GM12878 (cell line): ENCODE results near the gene NCLN. TPM values are rescaled to one million over a fixed set of nuclear protein-coding genes. Genes with fewer than 3 reads are reported as not detected.

ENCODE experiments used
- ATAC-seq: fragments of 200-7000 bp; cut with Tn5 transposase; 3 replicates; pipeline ENCODE4 v1.9.1; 2020; ENCODE audit warnings: mild to moderate bottlenecking, moderate library complexity
- BruUV-seq: library from RNA; stranded (reverse); fragments of 400-500 nt; replicated peaks from 2 replicates; lab custom pipeline; 2021; lab: Mats Ljungman, UMichigan
- CTCF ChIA-PET: fragments of 300-600 bp; sonication (Branson Sonifier 250); formaldehyde crosslinking; extraction: SDS; loops from one replicate; lab custom pipeline; 2021; ENCODE audit warnings: inconsistent platforms; lab: Yijun Ruan, JAX
- POLR2A ChIA-PET: fragments of 350-600 bp; formaldehyde crosslinking; extraction: SDS; loops from one replicate; lab custom pipeline; 2021; ENCODE audit warnings: inconsistent platforms; lab: Charles Lee
- RAD21 ChIA-PET: fragments of 300-600 bp; sonication (Branson Sonifier 250); formaldehyde crosslinking; loops from one replicate; lab custom pipeline; 2023; ENCODE audit warnings: antibody characterized with exemption; ENCODE audit not compliant: unreplicated experiment; lab: Charles Lee
- SMC1A ChIA-PET: fragments of 300-600 bp; sonication (Branson Sonifier 250); formaldehyde crosslinking; loops from one replicate; lab custom pipeline; 2023; ENCODE audit not compliant: unreplicated experiment, uncharacterized antibody; lab: Charles Lee
- DNase-seq: peaks from one replicate; pipeline ENCODE4 v3.0.0-alpha.2; 2011; ENCODE audit warnings: low read depth, low spot score
- FAIRE-seq: peaks from 3 replicates; lab custom pipeline; 2011; peaks lifted over from hg19 to GRCh38; lab: Jason Lieb, UNC
- H2AFZ ChIP-seq: 2 replicates; pipeline ENCODE4 v1.6.0; 2011; ENCODE audit warnings: low read depth, low read length, control low read depth; ENCODE audit not compliant: control insufficient read depth
- H3K27ac ChIP-seq: 2 replicates; pipeline ENCODE4 v1.5.1; 2011; ENCODE audit warnings: control low read depth; ENCODE audit not compliant: control insufficient read depth, insufficient read depth
- H3K27me3 ChIP-seq, 2 experiments: replicated peaks in 1 of 2; 2 replicates each; pipeline versions ENCODE4 v1.6.0 to v1.6.1; 2011; ENCODE audit warnings: low read length in 1 of 2; ENCODE audit not compliant: control insufficient read depth in 2 of 2, insufficient read depth in 2 of 2
- H3K36me3 ChIP-seq, 2 experiments: 2 replicates each; pipeline ENCODE4 v1.5.1; 2011; ENCODE audit warnings: low read length in 1 of 2; ENCODE audit not compliant: control insufficient read depth in 2 of 2, insufficient read depth in 2 of 2
- H3K4me1 ChIP-seq: 2 replicates; pipeline ENCODE4 v1.6.1; 2011; ENCODE audit warnings: mild to moderate bottlenecking, low read length, moderate library complexity, mixed read lengths; ENCODE audit not compliant: control insufficient read depth, insufficient read depth
- H3K4me2 ChIP-seq: 2 replicates; pipeline ENCODE4 v1.6.0; 2011; ENCODE audit warnings: control low read depth; ENCODE audit not compliant: control insufficient read depth, insufficient read depth
- H3K4me3 ChIP-seq: fragments of 200-600 bp; sonication (generic); 2 replicates; pipeline ENCODE4 v1.5.1; 2016
- H3K79me2 ChIP-seq: 2 replicates; pipeline ENCODE4 v1.6.0; 2011; ENCODE audit warnings: low read length; ENCODE audit not compliant: control insufficient read depth, insufficient read depth
- H3K9ac ChIP-seq: 2 replicates; pipeline ENCODE4 v1.8.0; 2011; ENCODE audit warnings: low read length, control low read depth, mixed read lengths; ENCODE audit not compliant: control insufficient read depth, insufficient read depth
- H3K9me3 ChIP-seq: replicated peaks from 3 replicates; pipeline ENCODE4 v1.5.1; 2011; ENCODE audit warnings: mild to moderate bottlenecking, low read length; ENCODE audit not compliant: control insufficient read depth, insufficient read depth
- H4K20me1 ChIP-seq: 2 replicates; pipeline ENCODE4 v1.6.0; 2011; ENCODE audit not compliant: control insufficient read depth, insufficient read depth
- CHD4 ChIP-seq: fragments of 200-600 bp; sonication (generic); IDR thresholded peaks from 2 replicates; pipeline ENCODE4 v1.6.1; 2016; ENCODE audit warnings: mild to moderate bottlenecking
- E4F1 ChIP-seq: fragments of 450-650 bp; IDR thresholded peaks from 2 replicates; pipeline ENCODE4 v1.6.1; 2018; ENCODE audit warnings: borderline replicate concordance, mild to moderate bottlenecking; ENCODE audit not compliant: partially characterized antibody
- FOXM1 ChIP-seq: IDR thresholded peaks from 2 replicates; pipeline ENCODE4 v1.6.1; 2012; ENCODE audit warnings: low read depth, mild to moderate bottlenecking, inconsistent platforms, low read length, moderate library complexity
- HDAC2 ChIP-seq: fragments of 200-600 bp; sonication (generic); IDR thresholded peaks from 2 replicates; pipeline ENCODE4 v1.6.1; 2017
- JUNB ChIP-seq: IDR thresholded peaks from 2 replicates; pipeline ENCODE4 v1.6.1; 2016; ENCODE audit warnings: antibody characterized with exemption, mild to moderate bottlenecking
- NFIC ChIP-seq: IDR thresholded peaks from 2 replicates; pipeline ENCODE4 v1.6.1; 2012; ENCODE audit warnings: low read depth, mild to moderate bottlenecking, inconsistent platforms, low read length, moderate library complexity
- SIN3A ChIP-seq: IDR thresholded peaks from 2 replicates; pipeline ENCODE4 v1.6.1; 2012; ENCODE audit warnings: low read depth, low read length, improper control_type of control experiment
- ZNF217 ChIP-seq: fragments of 450-650 bp; IDR thresholded peaks from 2 replicates; pipeline ENCODE4 v1.6.1; 2017; ENCODE audit warnings: antibody characterized with exemption, mild to moderate bottlenecking
- WGBS: methylation state at CpG from one replicate; pipeline ENCODE4 v1.1.6; 2016; ENCODE audit warnings: low lambda C conversion rate; ENCODE audit not compliant: insufficient replicate concordance, insufficient coverage; ENCODE audit errors: missing lambda C conversion rate; 5-methylcytosine and 5-hydroxymethylcytosine counted together
- in situ Hi-C: fragments of 300-500 bp; cut with MboI; formaldehyde crosslinking; loops from 9 replicates; pipeline ENCODE4 v1.14.3; 2018; ENCODE audit warnings: mixed read lengths
- intact Hi-C: fragments of 100-400 bp; cut with micrococcal nuclease; formaldehyde crosslinking; loops from one replicate; pipeline ENCODE4 v1.14.2; 2022; ENCODE audit not compliant: unreplicated experiment
- polyA plus RNA-seq, 11 experiments: library from polyadenylated mRNA; depleted of rRNA in 4 of 11; unstranded in 6 of 11; stranded (reverse) in 5 of 11; fragments of >200 nt; fragmentation: Nextera tagmentation in 4 of 11; fragmentation: Illumina TruSeq in 1 of 11; extraction: Ambion mirVana in 4 of 11; extraction: Trizol in 1 of 11; gene quantifications; 1 replicate in 1 of 11; 2 replicates in 10 of 11; pipeline versions ENCODE4 v1.2.1 to v1.2.3, GENCODE V29; 2011 to 2016; ENCODE audit warnings: inconsistent platforms in 2 of 11, missing spikeins in 2 of 11, low read depth in 1 of 11
- total RNA-seq, 4 experiments: library from RNA; depleted of rRNA in 3 of 4; stranded (reverse); fragments of >200 nt in 3 of 4; fragmentation: Illumina TruSeq in 1 of 4; extraction: Trizol in 1 of 4; gene quantifications; 2 replicates each; pipeline versions ENCODE4 v1.2.1 to v1.2.3, GENCODE V29; 2013 to 2021

NCLN gene
- total and polyA plus RNA-seq, 10 of the 15 experiments (the other 5 are each of a cell fraction or from before 2014, with no cell fraction given): 2.2 to 79.1 (median 36.0) TPM

GRCh38 chr19:3248728-3249326, 63.1 kb downstream of the NCLN start (continued):
- TF ChIP-seq ZNF217 (no peak), SIN3A (no peak), JUNB (no peak)
- TF ChIP-seq, all 136 proteins: peak for 0

- no TSS peak for BruUV-seq
- WGBS: 47% methylated on average over 8 of the region's 10 CpGs
- CTCF ChIA-PET: interaction anchor here (1.8 kb wide), 1 partner anchor 213 kb away, joined by 4 read pairs; no protein-coding TSS in a partner anchor
Observed at GRCh38 chr19:3249408-3249807, 63.7 kb downstream of the NCLN start.

More at GRCh38 chr19:3249408-3249807, 63.7 kb downstream of the NCLN start:
- in situ Hi-C loops: no loop called here
- H3K9me3 ChIP-seq: no peaks in the 10 kb centered on the region; the same call in 2 of the 3 replicates
- H2AFZ ChIP-seq: no peak overlapping the region
- no peaks in the 10 kb centered on the region for H3K4me1 ChIP-seq
- DNase-seq (no peak), FAIRE-seq (no peak), ATAC-seq (peak; percentile 14; the same call in 1 of the 3 replicates)
- no peaks in the 10 kb centered on the region for H3K27me3 ChIP-seq
- H3K79me2 ChIP-seq: no peaks in the 10 kb centered on the region
- no peaks in the 10 kb centered on the region for H3K36me3 ChIP-seq
- H3K27ac ChIP-seq: no peak overlapping the region
- H4K20me1 ChIP-seq: no peaks in the 10 kb centered on the region
- ChIA-PET RAD21 (no interaction called here), POLR2A (no interaction called here), SMC1A (no interaction called here)
- H3K4me3 ChIP-seq: no peak overlapping the region
- TF ChIP-seq NFIC: no peak
- TF ChIP-seq E4F1: no peak
- TF ChIP-seq CHD4: no peak
- no peak for TF ChIP-seq HDAC2
- no peak for TF ChIP-seq JUNB
- no peak for TF ChIP-seq FOXM1
- intact Hi-C loops: no loop called here
- H3K9ac ChIP-seq: no peak overlapping the region
- H3K4me2 ChIP-seq: no peak overlapping the region
